Measurements from ENCODE around the gene IGSF21.
"Not testable (repeated sequence)": the region's sequence is repeated elsewhere in the genome, so short reads cannot be mapped to it uniquely, and the experiment has no call there.

The IGSF21 gene

GRCh38 chr1:18340158-18340764 is 232.7 kb downstream of the IGSF21 start:
- DNase-seq: no peak

- DNase-seq: no peak
Measured at GRCh38 chr1:18340787-18341186, 233.2 kb downstream of the IGSF21 start.

GRCh38 chr1:18341291-18342069 is 233.9 kb downstream of the IGSF21 start:
- no peak for DNase-seq

GRCh38 chr1:18342744-18343143 is 235.1 kb downstream of the IGSF21 start:
- DNase-seq: no peak

- no peak for DNase-seq
Measured at GRCh38 chr1:18343581-18343980, 236.0 kb downstream of the IGSF21 start.

GRCh38 chr1:18344755-18345154 is 237.2 kb downstream of the IGSF21 start:
- DNase-seq: no peak

GRCh38 chr1:18347559-18347958 is 240.0 kb downstream of the IGSF21 start:
- no peak for DNase-seq

GRCh38 chr1:18348354-18348753 is 240.8 kb downstream of the IGSF21 start:
- DNase-seq: no peak

GRCh38 chr1:18350747-18351146 is 243.1 kb downstream of the IGSF21 start:
- DNase-seq: no peak

GRCh38 chr1:18351735-18352134 is 244.1 kb downstream of the IGSF21 start:
- no peak for DNase-seq

- DNase-seq: no peak
Measured at GRCh38 chr1:18352636-18353265, 245.2 kb downstream of the IGSF21 start.

GRCh38 chr1:18353528-18353927 is 245.9 kb downstream of the IGSF21 start:
- no peak for DNase-seq

GRCh38 chr1:18353992-18354391 is 246.4 kb downstream of the IGSF21 start:
- no peak for DNase-seq

- no peak for DNase-seq
Measured at GRCh38 chr1:18354612-18355011, 247.0 kb downstream of the IGSF21 start.

GRCh38 chr1:18357622-18358230 is 250.1 kb downstream of the IGSF21 start:
- DNase-seq: no peak

GRCh38 chr1:18358600-18358999 is 251.0 kb downstream of the IGSF21 start:
- no peak for DNase-seq

- no peak for DNase-seq
Measured at GRCh38 chr1:18360251-18360650, 252.7 kb downstream of the IGSF21 start.

- DNase-seq: no peak
Measured at GRCh38 chr1:18362150-18362549, 254.6 kb downstream of the IGSF21 start.

GRCh38 chr1:18363436-18363835 is 255.8 kb downstream of the IGSF21 start:
- DNase-seq: no peak

- no peak for DNase-seq
Measured at GRCh38 chr1:18365099-18365705, 257.6 kb downstream of the IGSF21 start.

GRCh38 chr1:18372505-18372904 is 264.9 kb downstream of the IGSF21 start:
- not testable (repeated sequence) for DNase-seq

- no peak for DNase-seq
Measured at GRCh38 chr1:18373151-18373550, 265.6 kb downstream of the IGSF21 start.

GRCh38 chr1:18373882-18374493 is 266.4 kb downstream of the IGSF21 start:
- no peak for DNase-seq

Measured in femur (tissue), 1 donor.